Ascending aorta (tissue), 2 donors: Measurements from ENCODE around the gene ENO1. TPM values are rescaled to one million over a fixed set of nuclear protein-coding genes. Genes with fewer than 3 reads are reported as not detected.
A peak's percentile ranks its signal among the peaks of the same experiment; 100 is the strongest.

Source experiments
- DNase-seq, 2 donors: peaks; one replicate each; pipeline ENCODE4 v3.0.0-alpha.2; 2019; ENCODE audit warnings: low spot score in 2 of 2
- H3K27ac ChIP-seq, 2 donors: fragments of 200-600 bp; sonication (generic); one replicate each; pipeline ENCODE4 v1.5.1; 2016 to 2017; ENCODE audit warnings: mild to moderate bottlenecking in 1 of 2
- H3K27me3 ChIP-seq: fragments of 200-600 bp; sonication (generic); one replicate; pipeline ENCODE4 v1.5.1; 2017
- H3K36me3 ChIP-seq, 2 donors: fragments of 200-600 bp; sonication (generic); one replicate each; pipeline ENCODE4 v1.5.1; 2016
- H3K4me1 ChIP-seq, 2 donors: fragments of 200-600 bp; sonication (generic); one replicate each; pipeline ENCODE4 v1.5.1; 2016 to 2017; ENCODE audit warnings: mild to moderate bottlenecking in 1 of 2
- H3K4me3 ChIP-seq, 2 donors: fragments of 200-600 bp; sonication (generic); one replicate each; pipeline ENCODE4 v1.5.1; 2016 to 2017; ENCODE audit warnings: mild to moderate bottlenecking in 1 of 2
- H3K9me3 ChIP-seq, 2 donors: fragments of 200-600 bp; sonication (generic); one replicate each; pipeline ENCODE4 v1.5.1; 2016
- intact Hi-C: fragments of 100-400 bp; cut with DNase I; formaldehyde crosslinking; loops from one replicate; pipeline ENCODE4 v1.15.1; 2023
- total RNA-seq: library from RNA; depleted of rRNA; stranded (reverse); fragments of >200 nt; gene quantifications from one replicate; pipeline ENCODE4 v1.1.0, GENCODE V29; 2016
- TF ChIP-seq, protein P1 (sequence below), 3 experiments: fragments of 200-600 bp in 2 of 3; fragments of 450-650 bp in 1 of 3; sonication (generic) in 2 of 3; IDR thresholded peaks; one replicate each; pipeline ENCODE4 v1.5.1; 2016 to 2019; ENCODE audit warnings: antibody characterized with exemption in 3 of 3, mild to moderate bottlenecking in 1 of 3, moderate library complexity in 1 of 3

Gene ENO1
- total RNA-seq, 1 donor from 2014 or later, result 637 TPM

DNA sequence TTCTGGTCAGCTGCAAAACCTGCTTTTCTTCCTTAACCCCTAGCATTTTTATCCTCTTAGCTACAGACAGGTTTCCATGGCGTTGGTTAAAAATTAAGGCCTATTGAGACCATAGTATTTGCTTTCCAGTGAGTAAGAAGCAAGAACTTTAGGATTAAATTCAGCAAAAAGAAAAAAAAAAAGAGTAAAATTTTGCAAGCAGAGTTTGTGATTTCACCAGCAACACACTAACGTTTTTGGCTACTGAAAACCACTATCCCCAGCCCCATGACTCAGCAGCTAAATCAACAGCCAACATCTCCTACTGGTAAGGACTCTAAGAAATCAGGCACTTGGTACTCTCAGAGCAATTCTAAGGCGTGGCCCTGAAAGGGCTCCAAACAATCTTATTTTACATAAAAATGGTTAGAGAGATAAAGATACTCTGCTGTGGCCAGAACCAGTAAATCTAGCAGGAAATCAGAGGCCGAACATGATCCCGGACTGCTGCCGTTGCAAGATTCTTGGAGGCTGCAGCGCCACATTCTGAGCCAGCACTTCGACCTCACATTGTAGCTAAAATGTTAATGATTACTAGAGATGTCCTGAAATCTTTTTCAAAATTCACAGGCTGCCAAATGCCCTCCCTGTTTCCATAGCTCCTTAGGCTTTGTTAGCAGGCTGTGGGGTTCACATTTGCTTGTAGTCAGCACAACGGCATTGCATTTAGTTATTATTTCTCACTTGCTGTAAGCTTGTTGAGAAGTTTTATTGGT is 1.6 kb upstream of the ENO1 start:
- Histone ChIP-seq H3K27me3 (no peaks in the 10 kb centered on the region), H3K36me3 (no peaks in the 10 kb centered on the region), H3K27ac (peak overlapping the region; percentile 96 to 99), H3K9me3 (no peaks in the 10 kb centered on the region), H3K4me3 (peak overlapping the region in 1 of 2 donors; percentile 87), H3K4me1 (peaks cover 4 to 26% of the 10 kb centered on the region in 2 donors)
- intact Hi-C loops, result no loop called here
- peak in 1 of 2 donors; percentile 91 for DNase-seq
- TF ChIP-seq, protein P1, sequence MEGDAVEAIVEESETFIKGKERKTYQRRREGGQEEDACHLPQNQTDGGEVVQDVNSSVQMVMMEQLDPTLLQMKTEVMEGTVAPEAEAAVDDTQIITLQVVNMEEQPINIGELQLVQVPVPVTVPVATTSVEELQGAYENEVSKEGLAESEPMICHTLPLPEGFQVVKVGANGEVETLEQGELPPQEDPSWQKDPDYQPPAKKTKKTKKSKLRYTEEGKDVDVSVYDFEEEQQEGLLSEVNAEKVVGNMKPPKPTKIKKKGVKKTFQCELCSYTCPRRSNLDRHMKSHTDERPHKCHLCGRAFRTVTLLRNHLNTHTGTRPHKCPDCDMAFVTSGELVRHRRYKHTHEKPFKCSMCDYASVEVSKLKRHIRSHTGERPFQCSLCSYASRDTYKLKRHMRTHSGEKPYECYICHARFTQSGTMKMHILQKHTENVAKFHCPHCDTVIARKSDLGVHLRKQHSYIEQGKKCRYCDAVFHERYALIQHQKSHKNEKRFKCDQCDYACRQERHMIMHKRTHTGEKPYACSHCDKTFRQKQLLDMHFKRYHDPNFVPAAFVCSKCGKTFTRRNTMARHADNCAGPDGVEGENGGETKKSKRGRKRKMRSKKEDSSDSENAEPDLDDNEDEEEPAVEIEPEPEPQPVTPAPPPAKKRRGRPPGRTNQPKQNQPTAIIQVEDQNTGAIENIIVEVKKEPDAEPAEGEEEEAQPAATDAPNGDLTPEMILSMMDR (IDR thresholded peaks at IDR 0.05), result no peak

DNA sequence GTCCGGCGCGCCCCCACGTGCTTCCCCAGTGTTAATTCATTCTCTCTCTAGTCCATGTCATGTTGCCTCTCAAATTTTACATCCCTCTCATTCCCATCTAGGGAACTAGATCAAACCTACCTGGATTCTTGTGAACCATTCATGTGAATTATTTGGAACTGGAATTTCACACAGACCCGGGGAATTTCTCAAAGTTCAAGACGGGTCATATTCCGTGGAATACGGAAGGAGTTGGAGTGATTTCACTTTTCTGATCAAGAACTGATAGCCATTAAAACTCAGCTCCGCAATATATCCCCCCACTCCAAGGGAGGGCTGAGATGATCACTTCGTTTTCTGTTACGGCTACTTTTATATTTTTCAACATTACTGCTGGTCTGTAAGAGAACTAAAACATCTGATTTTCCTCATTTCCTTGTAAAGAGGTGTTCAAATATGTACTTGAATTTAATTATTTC is 1.0 kb upstream of the ENO1 start:
- Histone ChIP-seq H3K27me3 (no peaks in the 10 kb centered on the region), H3K9me3 (no peaks in the 10 kb centered on the region), H3K4me3 (peak overlapping the region; percentile 72 to 87), H3K4me1 (peaks cover 10 to 32% of the 10 kb centered on the region in 2 donors), H3K36me3 (no peaks in the 10 kb centered on the region), H3K27ac (peak overlapping the region; percentile 96 to 99)
- TF ChIP-seq, protein P1 (IDR thresholded peaks at IDR 0.05), result peak in 1 of 3 experiments; percentile 11
- DNase-seq, result no peak
- intact Hi-C loops, result no loop called here

DNA sequence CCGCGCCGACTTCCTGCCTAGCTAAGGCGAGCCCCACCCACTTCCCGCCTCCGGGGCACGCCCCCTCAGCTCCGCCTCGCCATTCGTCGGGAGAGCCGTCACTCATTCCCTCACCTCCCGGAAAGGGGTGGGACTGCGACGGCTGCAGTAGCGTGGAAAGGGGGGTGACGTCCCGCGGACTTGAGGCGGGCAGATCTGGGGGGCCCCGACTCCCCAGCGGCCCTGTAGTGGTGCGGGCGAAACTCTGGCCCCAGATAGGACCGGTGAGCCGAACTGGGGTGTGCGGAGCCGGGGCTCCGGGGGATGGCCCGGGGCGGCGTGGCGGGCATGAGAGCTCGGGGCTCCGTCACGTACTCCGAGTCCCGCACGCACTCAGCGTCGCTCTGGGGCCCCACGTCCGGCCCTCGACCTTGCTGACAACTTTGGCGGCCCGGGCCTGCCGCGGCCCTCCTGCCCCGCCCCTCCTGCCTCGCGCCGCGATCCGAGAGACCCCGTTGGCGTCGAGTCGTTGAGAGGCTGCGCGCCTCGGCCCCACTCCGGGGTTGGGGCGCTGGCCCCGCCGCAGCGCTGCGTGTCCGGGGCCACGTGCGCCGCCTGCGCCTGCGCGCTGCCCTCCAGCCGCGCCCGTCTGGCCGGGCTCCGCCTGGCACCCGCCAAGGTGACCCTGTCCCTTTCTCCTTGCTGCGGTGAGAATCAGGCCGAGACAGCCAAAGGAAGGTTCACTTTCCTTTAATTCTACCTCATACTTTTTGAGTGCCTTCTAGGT is 395 bp upstream of the ENO1 start:
- intact Hi-C loops, result no loop called here
- TF ChIP-seq, protein P1 (IDR thresholded peaks at IDR 0.05), result no peak
- H3K9me3 ChIP-seq, result no peaks in the 10 kb centered on the region
- peak overlapping the region; percentile 96 to 99 for H3K27ac ChIP-seq
- H3K36me3 ChIP-seq, result peaks cover 0 to 3% of the 10 kb centered on the region in 2 donors
- no peaks in the 10 kb centered on the region for H3K27me3 ChIP-seq
- peak; percentile 91 to 99 for DNase-seq
- peak overlapping the region; percentile 72 to 87 for H3K4me3 ChIP-seq
- H3K4me1 ChIP-seq, result peaks cover 13 to 37% of the 10 kb centered on the region in 2 donors

DNA sequence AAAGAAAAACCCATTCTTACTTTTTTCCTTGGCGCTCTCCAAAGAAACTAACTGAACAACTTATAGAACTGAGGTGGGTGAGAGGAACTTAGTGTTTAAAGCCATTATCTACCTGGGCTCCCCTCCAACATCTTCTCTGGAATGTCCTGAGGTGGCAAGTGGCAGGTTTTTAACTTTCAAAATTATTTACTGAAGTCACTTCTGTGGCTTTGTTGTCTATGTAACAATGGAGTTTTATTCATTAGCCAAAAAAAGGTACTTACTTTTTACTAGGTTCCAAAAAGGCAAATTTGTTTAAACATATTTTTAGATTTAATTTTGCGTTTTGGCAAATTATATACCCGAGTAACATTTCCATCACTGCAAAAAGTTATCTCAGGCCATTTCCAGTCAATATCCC is 2.4 kb downstream of the ENO1 start:
- DNase-seq, result no peak
- peaks cover 27 to 54% of the 10 kb centered on the region in 2 donors for H3K4me1 ChIP-seq
- H3K9me3 ChIP-seq, result no peaks in the 10 kb centered on the region
- peaks cover 20 to 28% of the 10 kb centered on the region in 2 donors for H3K36me3 ChIP-seq
- H3K4me3 ChIP-seq, result peak overlapping the region; percentile 13 to 87
- intact Hi-C loops, result no loop called here
- H3K27ac ChIP-seq, result peak overlapping the region; percentile 24 to 96
- H3K27me3 ChIP-seq, result no peaks in the 10 kb centered on the region
- TF ChIP-seq, protein P1 (IDR thresholded peaks at IDR 0.05), result no peak

DNA sequence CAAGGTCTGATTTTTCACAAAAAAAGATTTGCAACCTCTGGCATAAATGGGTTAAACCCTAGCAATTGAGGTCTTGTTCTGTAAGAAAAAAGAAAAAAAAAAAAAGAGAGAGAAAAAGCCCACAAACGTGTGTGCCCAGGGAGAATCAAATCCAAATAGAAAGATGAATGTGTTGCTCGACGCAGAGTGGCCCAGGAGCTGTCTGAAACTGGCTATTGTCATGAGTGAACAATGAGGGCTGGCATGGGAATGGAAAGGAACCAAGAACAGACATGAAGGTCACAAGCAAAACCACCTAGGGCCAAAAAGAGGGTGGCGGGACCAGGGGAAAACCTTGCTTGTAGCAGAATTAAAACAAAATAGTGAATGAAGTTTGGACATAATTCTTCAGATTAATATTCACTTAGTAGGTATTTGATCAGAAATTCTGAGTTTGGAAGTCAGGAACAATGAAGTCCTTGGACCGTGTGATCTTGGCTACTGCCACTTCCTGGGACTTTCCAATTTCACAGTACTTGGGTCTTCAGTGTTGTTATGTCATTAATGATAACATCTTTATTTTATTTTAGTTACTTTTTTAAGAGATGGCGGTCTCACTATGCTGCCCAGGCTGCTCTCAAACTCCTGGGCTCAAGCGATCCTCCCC is 3.1 kb downstream of the ENO1 start:
- intact Hi-C loops, result no loop called here
- TF ChIP-seq, protein P1 (IDR thresholded peaks at IDR 0.05), result no peak
- peaks cover 27 to 53% of the 10 kb centered on the region in 2 donors for H3K4me1 ChIP-seq
- peak overlapping the region; percentile 13 to 87 for H3K4me3 ChIP-seq
- peak overlapping the region; percentile 24 to 96 for H3K27ac ChIP-seq
- H3K27me3 ChIP-seq, result no peaks in the 10 kb centered on the region
- H3K9me3 ChIP-seq, result no peaks in the 10 kb centered on the region
- H3K36me3 ChIP-seq, result peaks cover 28 to 36% of the 10 kb centered on the region in 2 donors
- no peak for DNase-seq
